ENCODE measurements around the gene PKN3. TPM values are rescaled to one million over a fixed set of nuclear protein-coding genes. Genes with fewer than 3 reads are reported as not detected.

The PKN3 gene
- total RNA-seq, 1 donor from 2014 or later: 11.1 TPM

- intact Hi-C loops (cut with DNase I): no loop called here
- no peak for TF ChIP-seq CTCF (IDR thresholded peaks at IDR 0.05)
- no peaks in the 10 kb centered on the region for H3K9me3 ChIP-seq
- no peaks in the 10 kb centered on the region for H3K27me3 ChIP-seq (ENCODE audit: low read depth)
- H3K4me3 ChIP-seq: no peak overlapping the region
- no peaks in the 10 kb centered on the region for H3K4me1 ChIP-seq
- no peak for ATAC-seq
- peaks cover 59% of the 10 kb centered on the region for H3K36me3 ChIP-seq
- no peak for DNase-seq
- H3K27ac ChIP-seq: no peak overlapping the region
Observed at GRCh38 chr9:128743421-128743820, 41.1 kb downstream of the PKN3 start.

- Histone ChIP-seq H3K27ac (no peak overlapping the region), H3K4me1 (no peaks in the 10 kb centered on the region), H3K27me3 (ENCODE audit: low read depth) (no peaks in the 10 kb centered on the region), H3K36me3 (peaks cover 56% of the 10 kb centered on the region), H3K9me3 (no peaks in the 10 kb centered on the region), H3K4me3 (no peak overlapping the region)
- ATAC-seq: no peak
- DNase-seq: no peak
- no peak for TF ChIP-seq CTCF (IDR thresholded peaks at IDR 0.05)
- intact Hi-C loops (cut with DNase I): no loop called here
Observed at GRCh38 chr9:128747241-128747640, 44.9 kb downstream of the PKN3 start.

GRCh38 chr9:128750926-128751595 lies 48.8 kb downstream of the PKN3 start:
- Histone ChIP-seq H3K9me3 (no peaks in the 10 kb centered on the region), H3K4me3 (no peak overlapping the region), H3K36me3 (peaks cover 78% of the 10 kb centered on the region), H3K4me1 (no peaks in the 10 kb centered on the region), H3K27ac (no peak overlapping the region), H3K27me3 (ENCODE audit: low read depth) (no peaks in the 10 kb centered on the region)
- intact Hi-C loops (cut with DNase I): no loop called here
- ATAC-seq (peak in 1 of 2 donors; percentile 21), DNase-seq (no peak)
- no peak for TF ChIP-seq CTCF (IDR thresholded peaks at IDR 0.05)

- Histone ChIP-seq H3K4me3 (no peak overlapping the region), H3K27me3 (ENCODE audit: low read depth) (no peaks in the 10 kb centered on the region), H3K9me3 (no peaks in the 10 kb centered on the region), H3K4me1 (no peaks in the 10 kb centered on the region), H3K27ac (no peak overlapping the region), H3K36me3 (peaks cover 57% of the 10 kb centered on the region)
- no peak for TF ChIP-seq CTCF (IDR thresholded peaks at IDR 0.05)
- intact Hi-C loops (cut with DNase I): no loop called here
- DNase-seq (no peak), ATAC-seq (no peak)
Observed at GRCh38 chr9:128753627-128754026, 51.3 kb downstream of the PKN3 start.

- peaks cover 21% of the 10 kb centered on the region for H3K36me3 ChIP-seq
- no peak for ATAC-seq
- no peak for DNase-seq
- H3K27ac ChIP-seq: no peak overlapping the region
- H3K4me1 ChIP-seq: no peaks in the 10 kb centered on the region
- H3K9me3 ChIP-seq: no peaks in the 10 kb centered on the region
- intact Hi-C loops (cut with DNase I): no loop called here
- H3K27me3 ChIP-seq (ENCODE audit: low read depth): no peaks in the 10 kb centered on the region
- TF ChIP-seq CTCF (IDR thresholded peaks at IDR 0.05): no peak
- no peak overlapping the region for H3K4me3 ChIP-seq
Observed at GRCh38 chr9:128757602-128758001, 55.3 kb downstream of the PKN3 start.
